Ectodermal cell (in vitro differentiated cells): ENCODE data around the gene LIPM.
"Not testable (repeated sequence)": the region's sequence is repeated elsewhere in the genome, so short reads cannot be mapped to it uniquely, and the experiment has no call there.

Source experiments
- H3K27ac ChIP-seq: 2 replicates; pipeline ENCODE4 v1.7.0; 2013; ENCODE audit warnings: mild to moderate bottlenecking, low read depth, low read length; ENCODE audit not compliant: insufficient read depth, poor library complexity, severe bottlenecking
- H3K27me3 ChIP-seq: 2 replicates; pipeline ENCODE4 v1.7.0; 2013; ENCODE audit warnings: mild to moderate bottlenecking, low read length; ENCODE audit not compliant: insufficient read depth, control insufficient read depth, poor library complexity, severe bottlenecking
- H3K36me3 ChIP-seq: one replicate; pipeline ENCODE4 v1.7.0; 2013; ENCODE audit warnings: low read length; ENCODE audit not compliant: control insufficient read depth, insufficient read depth
- H3K4me1 ChIP-seq: one replicate; pipeline ENCODE4 v1.7.0; 2013; ENCODE audit warnings: low read length; ENCODE audit not compliant: control insufficient read depth, insufficient read depth
- H3K4me3 ChIP-seq: 2 replicates; pipeline ENCODE4 v1.7.0; 2013; ENCODE audit warnings: low read depth, low read length, control low read depth; ENCODE audit not compliant: insufficient read depth
- H3K9me3 ChIP-seq: 2 replicates; pipeline ENCODE4 v1.7.0; 2013; ENCODE audit warnings: mild to moderate bottlenecking, low read length, moderate library complexity; ENCODE audit not compliant: control insufficient read depth
- WGBS, 2 experiments: methylation state at CpG; one replicate each; pipeline ENCODE4 v1.1.7; 2013; ENCODE audit warnings: missing lambda C conversion rate in 2 of 2; 5-methylcytosine and 5-hydroxymethylcytosine counted together

LIPM gene

GRCh38 chr10:88835910-88836221 lies 33.3 kb downstream of the LIPM start:
- WGBS, 2 experiments, result 39 to 60% methylated on average over 1 to 2 of the region's 2 CpGs
- no peak overlapping the region for H3K4me3 ChIP-seq
- H3K27ac ChIP-seq, result no peak overlapping the region
- H3K9me3 ChIP-seq, result no peaks in the 10 kb centered on the region
- no peaks in the 10 kb centered on the region for H3K36me3 ChIP-seq
- H3K4me1 ChIP-seq, result no peaks in the 10 kb centered on the region
- H3K27me3 ChIP-seq, result no peaks in the 10 kb centered on the region

DNA sequence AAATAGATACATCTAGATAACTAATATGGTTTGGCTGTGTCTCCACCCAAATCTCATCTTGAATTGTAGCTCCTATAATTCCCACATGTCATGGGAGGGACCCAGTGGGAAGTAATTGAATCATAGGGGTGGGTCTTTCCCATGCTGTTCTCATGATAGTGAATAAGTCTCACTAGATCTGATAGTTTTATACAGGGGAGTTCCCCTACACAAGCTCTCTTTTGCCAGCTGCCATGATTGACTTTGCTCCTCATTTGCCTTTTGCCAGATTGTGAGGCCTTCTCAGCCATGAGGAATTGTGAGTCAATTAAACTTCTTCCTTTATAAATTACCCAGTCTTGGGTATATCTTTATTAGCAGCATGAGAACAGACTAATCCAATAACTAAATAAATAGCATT lies 35.1 kb downstream of the LIPM start:
- H3K27me3 ChIP-seq, H3K4me1 ChIP-seq, H3K36me3 ChIP-seq: not testable (repeated sequence)

GRCh38 chr10:88838766-88839350 lies 36.3 kb downstream of the LIPM start:
- Histone ChIP-seq H3K27me3 (no peaks in the 10 kb centered on the region), H3K4me1 (no peaks in the 10 kb centered on the region), H3K9me3 (no peaks in the 10 kb centered on the region), H3K27ac (no peak overlapping the region), H3K4me3 (no peak overlapping the region), H3K36me3 (no peaks in the 10 kb centered on the region)
- 89 to 92% methylated on average over 5 of the region's 5 CpGs for WGBS, 2 experiments

More for the DNA sequence above, 35.1 kb downstream of the LIPM start:
- H3K27ac ChIP-seq, H3K4me3 ChIP-seq, H3K9me3 ChIP-seq: not testable (repeated sequence)

GRCh38 chr10:88840104-88840503 lies 37.6 kb downstream of the LIPM start:
- 79% methylated on average over 3 of the region's 3 CpGs; no CpG with 5 or more reads in 1 of the 2 experiments for WGBS, 2 experiments
- Histone ChIP-seq H3K27me3 (no peaks in the 10 kb centered on the region), H3K27ac (no peak overlapping the region), H3K36me3 (no peaks in the 10 kb centered on the region), H3K9me3 (no peaks in the 10 kb centered on the region), H3K4me3 (no peak overlapping the region), H3K4me1 (no peaks in the 10 kb centered on the region)

- WGBS, 2 experiments, result 92 to 94% methylated on average over 4 to 5 of the region's 5 CpGs
- Histone ChIP-seq H3K9me3 (no peaks in the 10 kb centered on the region), H3K36me3 (no peaks in the 10 kb centered on the region), H3K4me3 (no peak overlapping the region), H3K4me1 (no peaks in the 10 kb centered on the region), H3K27me3 (no peaks in the 10 kb centered on the region), H3K27ac (no peak overlapping the region)
Measured at GRCh38 chr10:88840881-88841280, 38.4 kb downstream of the LIPM start.

GRCh38 chr10:88841316-88842111 lies 39.0 kb downstream of the LIPM start:
- WGBS, 2 experiments, result 90 to 92% methylated on average over 6 of the region's 6 CpGs
- H3K9me3 ChIP-seq, result no peaks in the 10 kb centered on the region
- H3K27me3 ChIP-seq, result no peaks in the 10 kb centered on the region

GRCh38 chr10:88843171-88843570 lies 40.6 kb downstream of the LIPM start:
- Histone ChIP-seq H3K4me1 (no peaks in the 10 kb centered on the region), H3K4me3 (no peak overlapping the region), H3K27ac (no peak overlapping the region), H3K27me3 (no peaks in the 10 kb centered on the region), H3K9me3 (no peaks in the 10 kb centered on the region), H3K36me3 (no peaks in the 10 kb centered on the region)
- 91 to 94% methylated on average over 4 of the region's 4 CpGs for WGBS, 2 experiments

More at GRCh38 chr10:88841316-88842111, 39.0 kb downstream of the LIPM start:
- Histone ChIP-seq H3K4me1 (no peaks in the 10 kb centered on the region), H3K36me3 (no peaks in the 10 kb centered on the region), H3K4me3 (no peak overlapping the region), H3K27ac (no peak overlapping the region)

DNA sequence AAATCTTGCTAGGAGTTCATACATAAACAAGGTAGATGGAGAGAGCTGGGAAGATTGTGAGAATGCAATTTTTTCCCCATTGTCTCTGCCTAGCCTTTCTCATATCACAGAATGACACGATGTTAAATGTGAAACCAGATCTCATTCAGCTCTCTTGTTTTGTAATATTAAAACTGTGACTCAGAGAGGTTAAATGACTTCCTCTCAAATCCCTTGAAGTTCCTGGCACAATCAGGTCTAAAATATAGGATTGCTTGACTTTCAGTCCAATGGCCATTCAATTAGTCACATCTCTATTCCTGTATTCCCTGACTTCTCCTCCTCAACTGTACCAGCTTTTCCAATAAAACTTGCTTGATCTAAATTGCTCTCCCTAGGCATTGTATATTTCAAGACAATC lies 46.0 kb downstream of the LIPM start:
- Histone ChIP-seq H3K27ac (no peak overlapping the region), H3K4me3 (no peak overlapping the region), H3K9me3 (no peaks in the 10 kb centered on the region), H3K27me3 (no peaks in the 10 kb centered on the region), H3K4me1 (no peaks in the 10 kb centered on the region), H3K36me3 (no peaks in the 10 kb centered on the region)
- WGBS, 2 experiments, result 94 to 100% methylated on average over 1 of the region's 1 CpG

DNA sequence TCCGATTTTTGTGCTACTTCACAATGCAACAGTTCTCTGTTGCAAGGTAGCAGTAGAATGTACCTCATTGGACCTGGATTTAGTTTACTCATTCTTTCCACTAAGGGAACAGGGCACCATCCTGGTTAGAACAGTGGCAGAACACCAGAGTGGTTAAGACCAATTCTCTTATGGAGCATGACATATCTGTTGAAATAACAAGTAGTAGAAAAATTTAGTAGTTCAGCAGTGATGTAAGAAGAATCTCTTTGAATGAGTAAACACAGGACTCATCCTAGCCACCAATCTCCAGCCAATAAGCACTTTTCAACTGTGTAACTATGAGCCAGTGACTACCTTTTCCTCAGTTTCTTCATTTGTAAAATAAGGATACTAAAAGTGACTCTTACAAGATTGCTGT lies 46.7 kb downstream of the LIPM start:
- Histone ChIP-seq H3K9me3 (no peaks in the 10 kb centered on the region), H3K27me3 (no peaks in the 10 kb centered on the region), H3K36me3 (no peaks in the 10 kb centered on the region), H3K4me3 (no peak overlapping the region), H3K4me1 (no peaks in the 10 kb centered on the region), H3K27ac (no peak overlapping the region)
- WGBS, 2 experiments, result 92 to 96% methylated on average over 1 of the region's 1 CpG

DNA sequence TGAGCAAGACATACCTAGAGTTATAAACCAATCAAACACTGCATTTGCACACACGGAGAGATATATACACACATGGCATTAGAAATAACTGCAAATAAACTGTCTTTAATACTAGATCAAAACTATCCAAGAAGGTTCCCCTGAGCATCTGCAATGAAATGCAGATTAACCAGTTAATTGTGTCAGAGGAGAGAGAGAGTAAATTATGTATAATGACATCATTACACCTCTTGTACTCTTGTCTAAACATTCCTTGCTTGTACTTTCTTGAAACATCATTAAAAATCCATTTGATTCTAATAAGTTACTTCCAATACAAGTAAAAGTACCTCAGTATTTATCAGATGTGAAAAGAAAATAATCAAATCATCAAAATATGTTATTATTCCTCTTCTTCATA lies 48.2 kb downstream of the LIPM start:
- Histone ChIP-seq H3K4me1 (no peaks in the 10 kb centered on the region), H3K4me3 (no peak overlapping the region), H3K27me3 (no peaks in the 10 kb centered on the region), H3K27ac (no peak overlapping the region), H3K9me3 (no peaks in the 10 kb centered on the region), H3K36me3 (no peaks in the 10 kb centered on the region)
- WGBS, 2 experiments, result 95 to 100% methylated on average over 1 of the region's 1 CpG
